Spleen (tissue), 7 donors: Measurements from ENCODE around the gene ARHGAP10.

Experiments used
- CTCF ChIP-seq, 11 experiments: fragments of 200-600 bp in 7 of 11; fragments of 450-650 bp in 4 of 11; sonication (generic) in 4 of 11; IDR thresholded peaks in 8 of 11; conservative IDR thresholded peaks in 3 of 11; 1 replicate in 7 of 11; 2 replicates in 4 of 11; pipeline versions ENCODE4 v1.4.0 to v1.8.0; 2016 to 2021; ENCODE audit warnings: antibody characterized with exemption in 11 of 11, inconsistent platforms in 4 of 11, mild to moderate bottlenecking in 1 of 11
- POLR2A ChIP-seq, 3 donors: fragments of 450-650 bp; IDR thresholded peaks; one replicate each; pipeline ENCODE4 v1.5.1; 2017; ENCODE audit warnings: antibody characterized with exemption in 3 of 3, mild to moderate bottlenecking in 1 of 3
- POLR2AphosphoS5 ChIP-seq, 3 donors: sonication (generic); formaldehyde crosslinking; IDR thresholded peaks; one replicate each; pipeline ENCODE4 v1.5.1; 2017; ENCODE audit warnings: antibody characterized with exemption in 3 of 3
- donor health status: DM: no; HTN: no; CAD: no; lungs with moderate emphysema.
- donor health status: DM: no; HTN: no; CAD: no.
- donor health status: DM: no; HTN: no; CAD: no.

GRCh38 chr4:148015058-148015457, 283.2 kb downstream of the ARHGAP10 start:
- TF ChIP-seq POLR2A (IDR thresholded peaks at IDR 0.05) (no peak), CTCF (IDR thresholded peaks at IDR 0.05 in 8 of 11, conservative IDR thresholded peaks at IDR 0.05 in 3 of 11) (no peak), POLR2AphosphoS5 (IDR thresholded peaks at IDR 0.05) (no peak)
